BLaER1 treated with 17β-estradiol and CSF1 and Interleukin-3, amounts not matched to agents 10 nM and 100 nM (cell line): Measurements from ENCODE around the gene SZT2.
"Not testable (repeated sequence)": the region's sequence is repeated elsewhere in the genome, so short reads cannot be mapped to it uniquely, and the experiment has no call there.

Source experiments
- H3K27ac ChIP-seq, 11 experiments: shearing (Covaris generic); formaldehyde crosslinking; 2 replicates each; pipeline ENCODE4 v1.8.1; 2022
- H3K27me3 ChIP-seq, 11 experiments: shearing (Covaris generic); formaldehyde crosslinking; 2 replicates each; pipeline ENCODE4 v1.8.1; 2022
- H3K36me3 ChIP-seq, 11 experiments: shearing (Covaris generic); formaldehyde crosslinking; 2 replicates each; pipeline ENCODE4 v1.8.1; 2022
- H3K4me1 ChIP-seq, 10 experiments: shearing (Covaris generic); formaldehyde crosslinking; 2 replicates each; pipeline ENCODE4 v1.8.1; 2022
- H3K4me2 ChIP-seq, 11 experiments: shearing (Covaris generic); formaldehyde crosslinking; 2 replicates each; pipeline ENCODE4 v1.8.1; 2022
- H3K4me3 ChIP-seq, 10 experiments: shearing (Covaris generic); formaldehyde crosslinking; 2 replicates each; pipeline ENCODE4 v1.8.1; 2022
- H3K9ac ChIP-seq, 11 experiments: shearing (Covaris generic); formaldehyde crosslinking; 2 replicates each; pipeline ENCODE4 v1.8.1; 2022
- H3K9me3 ChIP-seq, 11 experiments: shearing (Covaris generic); formaldehyde crosslinking; replicated peaks in 1 of 11; 2 replicates each; pipeline ENCODE4 v1.8.1; 2022
- H4K20me1 ChIP-seq, 11 experiments: shearing (Covaris generic); formaldehyde crosslinking; 2 replicates each; pipeline ENCODE4 v1.8.1; 2022
- Cebpa-rat ChIP-seq, 11 experiments: shearing (Covaris generic); IDR thresholded peaks; 2 replicates each; pipeline ENCODE4 v1.8.1; 2022

Gene SZT2

GRCh38 chr1:43469932-43470331 lies 80.2 kb downstream of the SZT2 start:
- no peak for TF ChIP-seq Cebpa-rat (IDR thresholded peaks at IDR 0.05)
- Histone ChIP-seq H3K9ac (no peak overlapping the region), H3K9me3 (peaks cover 0 to 17% (median 0%) of the 10 kb centered on the region in 11 experiments; a peak in 3 of 22 replicates), H3K36me3 (no peaks in the 10 kb centered on the region), H3K4me2 (no peak overlapping the region), H3K4me3 (no peak overlapping the region), H3K27me3 (no peaks in the 10 kb centered on the region), H3K4me1 (peaks cover 7 to 27% (median 14%) of the 10 kb centered on the region in 10 experiments; a peak in 19 of 20 replicates), H3K27ac (no peak overlapping the region), H4K20me1 (no peaks in the 10 kb centered on the region)

- Histone ChIP-seq H3K9ac (no peak overlapping the region), H3K27ac (no peak overlapping the region), H3K4me2 (peak overlapping the region in 4 of 11 experiments; percentile 6 to 75 (median 66); a peak in 6 of 22 replicates), H3K9me3 (peaks cover 0 to 17% (median 0%) of the 10 kb centered on the region in 11 experiments; a peak in 3 of 22 replicates), H3K4me3 (no peak overlapping the region), H3K4me1 (peaks cover 0 to 34% (median 2%) of the 10 kb centered on the region in 10 experiments; a peak in 9 of 20 replicates), H4K20me1 (no peaks in the 10 kb centered on the region), H3K27me3 (no peaks in the 10 kb centered on the region), H3K36me3 (no peaks in the 10 kb centered on the region)
- no peak for TF ChIP-seq Cebpa-rat (IDR thresholded peaks at IDR 0.05)
Observed at GRCh38 chr1:43472087-43472462, 82.4 kb downstream of the SZT2 start.

GRCh38 chr1:43472463-43473151 lies 82.9 kb downstream of the SZT2 start:
- not testable (repeated sequence) for H3K4me3 ChIP-seq, H3K9ac ChIP-seq, H3K27me3 ChIP-seq, H4K20me1 ChIP-seq, H3K36me3 ChIP-seq
- Histone ChIP-seq H3K27ac (peak overlapping the region in 1 of 11 experiments; percentile 37; a peak in 1 of 22 replicates), H3K9me3 (peaks cover 0 to 16% (median 0%) of the 10 kb centered on the region in 11 experiments; a peak in 3 of 22 replicates), H3K4me1 (peaks cover 0 to 34% (median 2%) of the 10 kb centered on the region in 10 experiments; a peak in 9 of 20 replicates), H3K4me2 (peak overlapping the region in 6 of 11 experiments; percentile 6 to 75 (median 50); a peak in 10 of 22 replicates)

GRCh38 chr1:43473463-43473862 lies 83.8 kb downstream of the SZT2 start:
- H3K36me3 ChIP-seq = no peaks in the 10 kb centered on the region
- TF ChIP-seq Cebpa-rat (IDR thresholded peaks at IDR 0.05) = no peak
- H3K27me3 ChIP-seq = no peaks in the 10 kb centered on the region
- H3K27ac ChIP-seq = no peak overlapping the region
- no peaks in the 10 kb centered on the region for H4K20me1 ChIP-seq
- peaks cover 0 to 34% (median 2%) of the 10 kb centered on the region in 10 experiments; a peak in 9 of 20 replicates for H3K4me1 ChIP-seq
- H3K4me3 ChIP-seq = no peak overlapping the region
- H3K9ac ChIP-seq = no peak overlapping the region
- H3K9me3 ChIP-seq = peaks cover 0 to 7% (median 0%) of the 10 kb centered on the region in 11 experiments; a peak in 3 of 22 replicates
- peak overlapping the region in 2 of 11 experiments; percentile 21 to 75; a peak in 2 of 22 replicates for H3K4me2 ChIP-seq

DNA sequence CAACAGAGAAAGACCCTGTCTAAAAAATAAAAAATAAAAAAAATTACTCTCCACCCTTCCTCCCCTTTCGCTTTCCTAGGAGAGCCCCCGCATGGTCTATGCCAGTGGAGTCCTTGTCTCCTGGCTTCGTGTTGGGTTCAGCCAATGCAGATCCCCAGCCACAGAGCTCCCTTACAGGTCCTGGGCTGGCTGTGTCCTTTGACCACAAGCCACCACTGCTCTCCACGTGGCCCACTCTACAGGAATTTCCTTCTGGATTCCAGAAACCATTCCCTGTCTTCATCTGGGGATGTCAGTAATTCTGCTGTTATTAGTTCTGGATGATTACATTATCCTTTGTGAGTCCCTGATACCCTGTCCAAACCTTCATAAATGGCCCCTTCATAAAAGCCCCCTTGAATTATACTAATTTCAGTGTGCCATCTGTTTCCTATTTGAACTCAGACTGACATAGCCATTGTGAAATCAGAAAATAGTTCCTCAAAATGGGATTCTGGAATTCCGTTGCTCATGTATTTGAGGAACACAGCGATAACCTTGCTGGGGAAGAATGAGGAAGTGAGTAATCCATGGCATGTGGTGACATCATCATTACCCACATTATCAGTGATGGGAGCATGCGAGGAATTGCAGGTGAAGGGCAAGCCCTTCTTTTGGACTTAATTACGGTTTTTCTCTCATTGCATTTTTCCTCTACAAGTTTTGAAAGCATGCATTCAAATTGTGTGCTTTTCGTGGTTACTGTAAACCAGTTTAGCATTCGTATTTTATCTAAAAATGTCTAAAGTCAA lies 86.1 kb downstream of the SZT2 start:
- not testable (repeated sequence) for H4K20me1 ChIP-seq, H3K27me3 ChIP-seq, H3K27ac ChIP-seq, H3K9ac ChIP-seq, H3K9me3 ChIP-seq, H3K4me3 ChIP-seq, H3K36me3 ChIP-seq
- H3K4me2 ChIP-seq = peak overlapping the region in 4 of 11 experiments; percentile 1 to 51 (median 32); a peak in 7 of 22 replicates
- H3K4me1 ChIP-seq = peaks cover 0 to 34% (median 2%) of the 10 kb centered on the region in 10 experiments; a peak in 9 of 20 replicates

DNA sequence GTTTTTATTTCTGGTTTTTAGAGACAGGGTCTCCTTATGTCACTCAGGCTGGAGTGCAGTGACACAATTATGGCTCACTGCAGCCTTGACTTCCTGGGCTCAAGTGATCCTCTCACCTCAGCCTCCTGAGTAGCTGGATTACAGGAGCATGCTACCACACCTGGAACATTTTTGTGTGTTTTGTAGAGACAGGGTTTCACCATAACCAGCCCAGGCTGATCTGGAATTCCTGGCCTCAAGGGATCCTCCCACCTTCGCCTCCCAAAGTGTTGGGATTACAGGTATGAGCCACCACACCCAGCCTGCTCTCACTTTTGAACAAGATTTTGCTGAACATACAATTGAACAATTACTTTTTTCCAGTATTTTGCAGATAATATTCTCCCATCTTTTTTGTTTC lies 88.0 kb downstream of the SZT2 start:
- H3K27me3 ChIP-seq = no peaks in the 10 kb centered on the region
- no peak overlapping the region for H3K4me3 ChIP-seq
- H3K9ac ChIP-seq = no peak overlapping the region
- no peaks in the 10 kb centered on the region for H3K36me3 ChIP-seq
- peaks cover 0 to 25% (median 3%) of the 10 kb centered on the region in 10 experiments; a peak in 10 of 20 replicates for H3K4me1 ChIP-seq
- no peak for TF ChIP-seq Cebpa-rat (IDR thresholded peaks at IDR 0.05)
- no peak overlapping the region for H3K27ac ChIP-seq
- no peaks in the 10 kb centered on the region for H3K9me3 ChIP-seq
- no peaks in the 10 kb centered on the region for H4K20me1 ChIP-seq
- no peak overlapping the region for H3K4me2 ChIP-seq

GRCh38 chr1:43479414-43479813 lies 89.7 kb downstream of the SZT2 start:
- no peak for TF ChIP-seq Cebpa-rat (IDR thresholded peaks at IDR 0.05)

GRCh38 chr1:43481491-43481890 lies 91.8 kb downstream of the SZT2 start:
- no peak for TF ChIP-seq Cebpa-rat (IDR thresholded peaks at IDR 0.05)
- Histone ChIP-seq H3K27ac (no peak overlapping the region), H3K4me1 (peaks cover 0 to 4% (median 0%) of the 10 kb centered on the region in 10 experiments; a peak in 7 of 20 replicates), H3K36me3 (no peaks in the 10 kb centered on the region), H3K27me3 (no peaks in the 10 kb centered on the region), H3K9me3 (peaks cover 0 to 5% (median 1%) of the 10 kb centered on the region in 11 experiments; a peak in 4 of 22 replicates), H4K20me1 (no peaks in the 10 kb centered on the region), H3K4me2 (no peak overlapping the region), H3K9ac (no peak overlapping the region), H3K4me3 (no peak overlapping the region)

More at GRCh38 chr1:43479414-43479813, 89.7 kb downstream of the SZT2 start:
- H3K27ac ChIP-seq = no peak overlapping the region
- H3K4me1 ChIP-seq = peaks cover 0 to 15% (median 0%) of the 10 kb centered on the region in 10 experiments; a peak in 8 of 20 replicates
- H3K4me3 ChIP-seq = no peak overlapping the region
- H4K20me1 ChIP-seq = no peaks in the 10 kb centered on the region
- H3K9me3 ChIP-seq = no peaks in the 10 kb centered on the region
- H3K27me3 ChIP-seq = no peaks in the 10 kb centered on the region
- no peak overlapping the region for H3K9ac ChIP-seq
- no peaks in the 10 kb centered on the region for H3K36me3 ChIP-seq
- H3K4me2 ChIP-seq = no peak overlapping the region

DNA sequence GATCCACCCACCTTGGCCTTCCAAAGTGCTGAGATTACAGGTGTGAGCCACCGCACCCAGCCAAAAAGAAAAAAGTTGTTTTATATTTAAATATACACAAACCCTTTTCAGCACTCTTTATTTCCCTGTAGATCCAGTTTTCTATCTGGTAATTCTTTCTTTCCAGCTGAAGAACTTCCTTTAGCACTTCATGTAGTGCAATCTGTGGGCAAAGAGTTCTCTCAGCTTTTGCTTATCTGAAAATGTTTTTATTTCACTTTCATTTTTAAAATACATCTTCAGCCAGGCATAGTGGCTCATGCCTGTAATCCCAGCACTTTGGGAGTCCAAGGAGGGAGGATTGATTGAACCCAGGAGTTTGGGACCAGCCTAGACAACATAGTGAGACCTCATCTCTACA lies 92.5 kb downstream of the SZT2 start:
- Histone ChIP-seq H3K27me3 (no peaks in the 10 kb centered on the region), H3K9me3 (peaks cover 5 to 11% (median 8%) of the 10 kb centered on the region in 11 experiments; a peak in 20 of 22 replicates), H3K4me2 (0 out of 22 replicates have a peak overlapping the region, but pooled peaks of 1 of the 11 experiments have one; percentile 4), H3K36me3 (no peaks in the 10 kb centered on the region), H3K27ac (no peak overlapping the region), H4K20me1 (no peaks in the 10 kb centered on the region), H3K9ac (no peak overlapping the region), H3K4me1 (peaks cover 0 to 4% (median 0%) of the 10 kb centered on the region in 10 experiments; a peak in 1 of 20 replicates), H3K4me3 (no peak overlapping the region)
- no peak for TF ChIP-seq Cebpa-rat (IDR thresholded peaks at IDR 0.05)
